Ascending aorta (tissue), 2 donors: ENCODE data around the gene C19orf25. TPM values are rescaled to one million over a fixed set of nuclear protein-coding genes. Genes with fewer than 3 reads are reported as not detected.

Experiments used
- DNase-seq, 2 donors: peaks; one replicate each; pipeline ENCODE4 v3.0.0-alpha.2; 2019; ENCODE audit warnings: low spot score in 2 of 2
- H3K27ac ChIP-seq, 2 donors: fragments of 200-600 bp; sonication (generic); one replicate each; pipeline ENCODE4 v1.5.1; 2016 to 2017; ENCODE audit warnings: mild to moderate bottlenecking in 1 of 2
- H3K27me3 ChIP-seq: fragments of 200-600 bp; sonication (generic); one replicate; pipeline ENCODE4 v1.5.1; 2017
- H3K36me3 ChIP-seq, 2 donors: fragments of 200-600 bp; sonication (generic); one replicate each; pipeline ENCODE4 v1.5.1; 2016
- H3K4me1 ChIP-seq, 2 donors: fragments of 200-600 bp; sonication (generic); one replicate each; pipeline ENCODE4 v1.5.1; 2016 to 2017; ENCODE audit warnings: mild to moderate bottlenecking in 1 of 2
- H3K4me3 ChIP-seq, 2 donors: fragments of 200-600 bp; sonication (generic); one replicate each; pipeline ENCODE4 v1.5.1; 2016 to 2017; ENCODE audit warnings: mild to moderate bottlenecking in 1 of 2
- H3K9me3 ChIP-seq, 2 donors: fragments of 200-600 bp; sonication (generic); one replicate each; pipeline ENCODE4 v1.5.1; 2016
- intact Hi-C: fragments of 100-400 bp; cut with DNase I; formaldehyde crosslinking; loops from one replicate; pipeline ENCODE4 v1.15.1; 2023
- total RNA-seq: library from RNA; depleted of rRNA; stranded (reverse); fragments of >200 nt; gene quantifications from one replicate; pipeline ENCODE4 v1.1.0, GENCODE V29; 2016
- TF ChIP-seq, protein P1 (sequence below), 3 experiments: fragments of 200-600 bp in 2 of 3; fragments of 450-650 bp in 1 of 3; sonication (generic) in 2 of 3; IDR thresholded peaks; one replicate each; pipeline ENCODE4 v1.5.1; 2016 to 2019; ENCODE audit warnings: antibody characterized with exemption in 3 of 3, mild to moderate bottlenecking in 1 of 3, moderate library complexity in 1 of 3

Gene C19orf25
- total RNA-seq, 1 donor from 2014 or later = 32.7 TPM

DNA sequence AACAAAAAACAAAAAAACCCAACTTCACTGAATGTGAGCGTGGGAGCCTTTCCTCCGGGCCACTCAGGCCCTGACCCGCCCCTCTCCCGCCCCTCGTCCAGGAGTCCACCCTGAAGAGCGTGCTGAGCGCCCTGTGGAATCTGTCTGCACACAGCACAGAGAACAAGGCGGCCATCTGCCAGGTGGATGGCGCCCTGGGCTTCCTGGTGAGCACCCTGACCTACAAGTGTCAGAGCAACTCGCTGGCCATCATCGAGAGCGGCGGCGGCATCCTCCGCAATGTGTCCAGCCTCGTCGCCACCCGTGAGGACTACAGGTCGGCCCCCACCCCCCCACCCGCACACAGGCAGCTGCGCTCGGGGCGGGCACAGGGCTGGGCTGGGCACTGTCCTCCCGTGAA, 17.2 kb downstream of the C19orf25 start:
- H3K36me3 ChIP-seq = peaks cover 0 to 11% of the 10 kb centered on the region in 2 donors
- peaks cover 15% of the 10 kb centered on the region for H3K27me3 ChIP-seq
- no peaks in the 10 kb centered on the region for H3K4me1 ChIP-seq
- H3K9me3 ChIP-seq = no peaks in the 10 kb centered on the region
- TF ChIP-seq, protein P1, sequence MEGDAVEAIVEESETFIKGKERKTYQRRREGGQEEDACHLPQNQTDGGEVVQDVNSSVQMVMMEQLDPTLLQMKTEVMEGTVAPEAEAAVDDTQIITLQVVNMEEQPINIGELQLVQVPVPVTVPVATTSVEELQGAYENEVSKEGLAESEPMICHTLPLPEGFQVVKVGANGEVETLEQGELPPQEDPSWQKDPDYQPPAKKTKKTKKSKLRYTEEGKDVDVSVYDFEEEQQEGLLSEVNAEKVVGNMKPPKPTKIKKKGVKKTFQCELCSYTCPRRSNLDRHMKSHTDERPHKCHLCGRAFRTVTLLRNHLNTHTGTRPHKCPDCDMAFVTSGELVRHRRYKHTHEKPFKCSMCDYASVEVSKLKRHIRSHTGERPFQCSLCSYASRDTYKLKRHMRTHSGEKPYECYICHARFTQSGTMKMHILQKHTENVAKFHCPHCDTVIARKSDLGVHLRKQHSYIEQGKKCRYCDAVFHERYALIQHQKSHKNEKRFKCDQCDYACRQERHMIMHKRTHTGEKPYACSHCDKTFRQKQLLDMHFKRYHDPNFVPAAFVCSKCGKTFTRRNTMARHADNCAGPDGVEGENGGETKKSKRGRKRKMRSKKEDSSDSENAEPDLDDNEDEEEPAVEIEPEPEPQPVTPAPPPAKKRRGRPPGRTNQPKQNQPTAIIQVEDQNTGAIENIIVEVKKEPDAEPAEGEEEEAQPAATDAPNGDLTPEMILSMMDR (IDR thresholded peaks at IDR 0.05) = no peak
- no peak overlapping the region for H3K4me3 ChIP-seq
- DNase-seq = no peak
- no peak overlapping the region for H3K27ac ChIP-seq
- intact Hi-C loops = no loop called here

DNA sequence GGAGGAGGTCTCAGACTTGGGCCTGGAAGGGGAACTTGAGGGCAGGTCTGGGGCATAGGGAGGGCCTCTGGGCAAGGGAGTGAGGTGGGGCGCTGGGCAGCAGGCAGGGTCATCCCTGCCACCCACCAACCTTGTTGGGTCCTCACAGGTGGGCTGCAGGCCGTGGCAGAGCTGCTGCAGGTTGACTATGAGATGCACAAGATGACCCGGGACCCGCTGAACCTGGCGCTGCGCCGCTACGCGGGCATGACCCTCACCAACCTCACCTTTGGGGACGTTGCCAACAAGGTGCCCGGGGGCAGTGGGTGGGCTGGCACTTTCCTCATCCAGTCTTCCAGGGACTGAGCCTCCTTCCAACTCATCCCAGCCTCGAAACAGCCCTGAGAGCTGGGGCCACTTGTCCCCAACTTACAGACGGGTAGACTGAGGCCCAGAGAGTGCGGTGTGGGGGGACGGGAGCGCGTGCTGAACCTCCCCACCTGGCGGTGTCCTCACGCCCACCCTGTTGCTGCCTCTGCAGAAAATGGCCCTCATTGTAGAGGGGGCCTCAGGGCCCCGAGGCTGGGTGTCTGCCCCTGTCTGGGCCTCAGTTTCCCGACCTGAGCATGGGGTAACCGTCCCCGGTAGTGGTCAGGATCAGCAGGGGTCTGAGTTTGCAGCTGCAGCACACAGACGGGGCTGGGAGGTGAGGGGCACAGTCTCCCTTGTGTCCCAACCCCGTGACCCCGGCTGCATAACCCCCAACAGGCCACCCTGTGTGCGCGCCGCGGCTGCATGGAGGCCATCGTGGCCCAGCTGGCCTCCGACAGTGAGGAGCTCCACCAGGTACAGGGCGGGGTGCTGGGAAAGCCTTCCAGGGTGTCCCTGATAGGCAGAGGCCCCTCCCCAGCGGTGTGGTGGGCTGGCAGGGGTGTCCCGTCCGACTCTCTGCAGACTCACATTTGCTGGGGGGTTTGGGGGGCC, 18.7 kb downstream of the C19orf25 start:
- TF ChIP-seq, protein P1 (IDR thresholded peaks at IDR 0.05) = no peak
- intact Hi-C loops = no loop called here
- Histone ChIP-seq H3K36me3 (peaks cover 0 to 11% of the 10 kb centered on the region in 2 donors), H3K27ac (no peak overlapping the region), H3K9me3 (no peaks in the 10 kb centered on the region), H3K27me3 (peaks cover 19% of the 10 kb centered on the region), H3K4me1 (no peaks in the 10 kb centered on the region), H3K4me3 (no peak overlapping the region)
- no peak for DNase-seq

DNA sequence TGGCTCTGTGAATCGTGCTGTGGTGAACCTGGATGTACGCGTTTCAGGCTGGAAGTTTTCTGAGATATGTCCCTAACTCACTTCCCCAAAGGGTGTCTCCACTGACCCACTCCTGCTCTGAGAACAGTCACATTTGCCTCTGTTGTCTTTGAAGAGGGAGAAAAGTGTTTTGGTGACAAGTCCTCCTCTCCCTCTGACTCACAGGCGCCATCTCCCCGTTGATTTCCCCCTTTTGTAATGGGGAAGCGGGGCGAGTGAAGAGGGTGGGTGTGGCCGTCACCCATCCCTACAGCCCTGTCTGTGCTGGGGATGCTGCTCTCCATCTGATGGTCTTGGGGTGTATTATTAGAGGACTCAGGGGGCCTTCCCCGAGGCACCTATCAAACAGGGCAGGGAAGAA, 19.5 kb downstream of the C19orf25 start:
- H3K4me1 ChIP-seq = no peaks in the 10 kb centered on the region
- DNase-seq = no peak
- TF ChIP-seq, protein P1 (IDR thresholded peaks at IDR 0.05) = no peak
- no peaks in the 10 kb centered on the region for H3K9me3 ChIP-seq
- H3K4me3 ChIP-seq = no peak overlapping the region
- intact Hi-C loops = no loop called here
- H3K36me3 ChIP-seq = peaks cover 0 to 11% of the 10 kb centered on the region in 2 donors
- H3K27ac ChIP-seq = no peak overlapping the region
- peaks cover 21% of the 10 kb centered on the region for H3K27me3 ChIP-seq

DNA sequence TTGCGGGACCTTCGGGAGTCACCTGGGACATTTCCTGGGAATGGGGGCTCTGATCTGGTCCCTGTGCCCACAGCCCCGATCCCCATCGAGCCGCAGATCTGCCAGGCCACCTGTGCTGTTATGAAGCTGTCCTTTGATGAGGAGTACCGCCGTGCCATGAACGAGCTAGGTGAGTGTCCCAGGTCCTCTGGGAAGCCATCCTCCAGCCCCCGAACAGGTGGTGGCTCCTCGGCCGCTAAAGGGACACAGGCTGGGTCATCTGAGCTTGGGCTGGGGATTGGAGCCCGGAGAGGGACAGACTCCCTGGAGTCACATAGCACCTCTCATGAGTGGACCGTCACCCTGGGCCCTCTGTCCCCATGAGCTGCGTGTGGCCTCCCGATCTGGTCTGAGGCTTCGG, 21.1 kb downstream of the C19orf25 start:
- Histone ChIP-seq H3K4me3 (no peak overlapping the region), H3K9me3 (no peaks in the 10 kb centered on the region), H3K27me3 (peaks cover 21% of the 10 kb centered on the region), H3K27ac (no peak overlapping the region), H3K36me3 (peaks cover 0 to 11% of the 10 kb centered on the region in 2 donors), H3K4me1 (peaks cover 8 to 11% of the 10 kb centered on the region in 2 donors)
- intact Hi-C loops = no loop called here
- TF ChIP-seq, protein P1 (IDR thresholded peaks at IDR 0.05) = no peak
- no peak for DNase-seq

DNA sequence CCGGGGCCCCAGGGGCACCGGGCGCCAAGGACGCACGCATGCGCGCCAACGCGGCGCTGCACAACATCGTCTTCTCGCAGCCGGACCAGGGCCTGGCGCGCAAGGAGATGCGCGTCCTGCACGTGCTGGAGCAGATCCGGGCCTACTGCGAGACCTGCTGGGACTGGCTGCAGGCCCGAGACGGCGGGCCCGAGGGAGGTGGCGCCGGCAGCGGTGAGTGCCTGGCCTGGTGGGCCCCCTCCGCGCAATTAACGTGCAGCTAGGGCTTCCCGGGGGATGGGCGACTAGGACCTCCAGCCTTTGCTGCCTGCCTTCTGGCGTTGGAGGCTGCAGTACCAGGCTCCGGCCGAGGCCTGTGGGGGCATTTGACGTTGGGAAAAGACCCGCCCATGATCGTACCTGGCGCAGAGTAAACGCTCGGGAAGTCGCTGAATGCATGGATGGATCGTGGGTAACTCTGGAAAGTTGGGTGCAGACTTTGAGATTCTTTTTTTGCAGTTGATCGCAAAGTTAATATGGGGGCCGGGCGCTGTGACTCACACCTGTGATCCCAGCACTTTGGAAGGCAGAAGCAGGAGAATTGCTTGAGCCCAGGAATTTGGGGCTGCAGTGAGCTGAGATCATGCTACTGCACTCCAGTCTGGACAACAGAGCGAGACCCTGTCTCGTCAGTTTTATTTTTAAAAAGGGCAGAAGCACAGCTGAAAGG, 21.8 kb downstream of the C19orf25 start:
- no peak for DNase-seq
- Histone ChIP-seq H3K27ac (no peak overlapping the region), H3K36me3 (peaks cover 0 to 11% of the 10 kb centered on the region in 2 donors), H3K4me1 (peaks cover 11 to 14% of the 10 kb centered on the region in 2 donors), H3K9me3 (no peaks in the 10 kb centered on the region), H3K27me3 (peaks cover 21% of the 10 kb centered on the region), H3K4me3 (no peak overlapping the region)
- TF ChIP-seq, protein P1 (IDR thresholded peaks at IDR 0.05) = no peak
- intact Hi-C loops = no loop called here
